ENCODE data around the gene PPL.

- TF ChIP-seq CTCF (IDR thresholded peaks at IDR 0.05): no peak
- TF ChIP-seq POLR2A (IDR thresholded peaks at IDR 0.05): peak in 1 of 2 donors; percentile 32
Measured at GRCh38 chr16:4918781-4919251, 18.1 kb downstream of the PPL start.
